Measurements from ENCODE around the gene ELAC2. TPM values are rescaled to one million over a fixed set of nuclear protein-coding genes. Genes with fewer than 3 reads are reported as not detected.

Gene ELAC2
- total and polyA plus RNA-seq, 2 of the 4 experiments (the other 2 are of a cell fraction), result 75.2 to 80.7 TPM

GRCh38 chr17:13004336-13004735 lies 13.5 kb downstream of the ELAC2 start:
- no peak overlapping the region for H2BK20ac ChIP-seq (ENCODE audit: low read depth, low read length)
- H3K9ac ChIP-seq (ENCODE audit: low read depth, low read length), result no peak overlapping the region
- POLR2A ChIA-PET (ENCODE audit: unreplicated experiment), result no interaction called here
- H3K4me1 ChIP-seq (ENCODE audit: control insufficient read depth, insufficient read depth, low read length), result no peaks in the 10 kb centered on the region
- H2AFZ ChIP-seq (replicated peaks; ENCODE audit: low read length, poor library complexity), result no peak overlapping the region
- TF ChIP-seq NFE2L2 (IDR thresholded peaks at IDR 0.05; ENCODE audit: low read depth, low read length) (no peak), MAFK (IDR thresholded peaks at IDR 0.05; ENCODE audit: low read depth, low read length) (no peak), RAD21 (IDR thresholded peaks at IDR 0.05; ENCODE audit: low read length) (no peak), POLR2A (IDR thresholded peaks at IDR 0.05; ENCODE audit: low read depth, low read length) (no peak), BHLHE40 (IDR thresholded peaks at IDR 0.05; ENCODE audit: low read depth, low read length) (no peak), RCOR1 (IDR thresholded peaks at IDR 0.05; ENCODE audit: insufficient replicate concordance, low read length) (no peak), SMC3 (IDR thresholded peaks at IDR 0.05; ENCODE audit: low read depth, low read length) (no peak), FOS (IDR thresholded peaks at IDR 0.05; ENCODE audit: low read depth, low read length) (no peak), CTCF (conservative IDR thresholded peaks at IDR 0.05; ENCODE audit: low read depth, low read length) (no peak), USF2 (IDR thresholded peaks at IDR 0.05; ENCODE audit: low read depth, low read length) (no peak), CHD1 (IDR thresholded peaks at IDR 0.05; ENCODE audit: low read depth, low read length) (no peak)
- TF ChIP-seq, protein P1, sequence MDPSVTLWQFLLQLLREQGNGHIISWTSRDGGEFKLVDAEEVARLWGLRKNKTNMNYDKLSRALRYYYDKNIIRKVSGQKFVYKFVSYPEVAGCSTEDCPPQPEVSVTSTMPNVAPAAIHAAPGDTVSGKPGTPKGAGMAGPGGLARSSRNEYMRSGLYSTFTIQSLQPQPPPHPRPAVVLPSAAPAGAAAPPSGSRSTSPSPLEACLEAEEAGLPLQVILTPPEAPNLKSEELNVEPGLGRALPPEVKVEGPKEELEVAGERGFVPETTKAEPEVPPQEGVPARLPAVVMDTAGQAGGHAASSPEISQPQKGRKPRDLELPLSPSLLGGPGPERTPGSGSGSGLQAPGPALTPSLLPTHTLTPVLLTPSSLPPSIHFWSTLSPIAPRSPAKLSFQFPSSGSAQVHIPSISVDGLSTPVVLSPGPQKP (IDR thresholded peaks at IDR 0.05; ENCODE audit: borderline replicate concordance, low read depth, low read length), result no peak
- H2AK5ac ChIP-seq (ENCODE audit: low read depth, low read length), result no peak overlapping the region
- H4K20me1 ChIP-seq (ENCODE audit: insufficient read depth, low read length), result peaks cover 9% of the 10 kb centered on the region; the same call in 1 of the 2 replicates
- H3K18ac ChIP-seq (ENCODE audit: low read depth, low read length), result no peak overlapping the region
- H3K9me1 ChIP-seq (ENCODE audit: insufficient read depth, low read length), result no peaks in the 10 kb centered on the region
- ATAC-seq (ENCODE audit: low read depth) (no peak), DNase-seq (no peak)
- H4K91ac ChIP-seq (ENCODE audit: insufficient read depth, low read depth, low read length), result no peak overlapping the region
- peaks cover 48% of the 10 kb centered on the region for H3K36me3 ChIP-seq (ENCODE audit: control insufficient read depth, insufficient read depth, low read length)
- H3K27me3 ChIP-seq (ENCODE audit: control insufficient read depth, insufficient read depth, low read length), result no peaks in the 10 kb centered on the region
- BruUV-seq (replicated peaks), result no TSS peak
- H3K14ac ChIP-seq (replicated peaks; ENCODE audit: low read depth, low read length), result no peak overlapping the region
- no peak overlapping the region for H3K4me2 ChIP-seq (ENCODE audit: low read depth, low read length)
- no peak overlapping the region for H3K4me3 ChIP-seq (ENCODE audit: insufficient read depth, low read depth, low read length)
- no peak overlapping the region for H4K5ac ChIP-seq (ENCODE audit: low read depth, low read length)
- in situ Hi-C loops (cut with MboI; ENCODE audit: low sequenced_read_pairs), result loop anchor here (5.0 to 25.0 kb wide), 5 partner anchors 340 to 1010 kb away; partner anchors contain the start of genes MYOCD and ZNF18
- H3K4ac ChIP-seq (ENCODE audit: low read depth, low read length), result no peak overlapping the region
- no peaks in the 10 kb centered on the region for H3K9me3 ChIP-seq (ENCODE audit: control insufficient read depth, insufficient read depth, low read length)
- H3K27ac ChIP-seq (ENCODE audit: insufficient read depth, low read length), result no peak overlapping the region
- H2BK5ac ChIP-seq (ENCODE audit: low read depth, low read length, poor library complexity, severe bottlenecking), result no peak overlapping the region
- CTCF ChIA-PET, result no interaction called here
- no peak overlapping the region for H3K56ac ChIP-seq (ENCODE audit: extremely low read depth, insufficient read depth, low read length)
- no peak overlapping the region for H4K8ac ChIP-seq (ENCODE audit: low read depth in 2 of 2, low read length in 2 of 2)
- H2BK15ac ChIP-seq (ENCODE audit: low read depth, low read length), result no peak overlapping the region
- H3K79me1 ChIP-seq (ENCODE audit: low read depth in 1 of 2, low read length in 2 of 2), result peaks cover 6 to 19% of the 10 kb centered on the region in 2 experiments; a peak in 1 of 4 replicates
- H3K23ac ChIP-seq (ENCODE audit: low read depth, low read length), result no peak overlapping the region
- intact Hi-C loops (cut with micrococcal nuclease), result loop anchor here (5.0 kb wide), 1 partner anchor 1007 kb away; the partner anchor contains the start of gene ZNF18
- no CpG with 5 or more reads among the region's 4 CpGs for WGBS, 2 experiments (ENCODE audit: extremely low coverage in 2 of 2, insufficient read length in 1 of 2)
- H2BK120ac ChIP-seq (ENCODE audit: low read depth, low read length), result no peak overlapping the region
- no peak overlapping the region for H2AK9ac ChIP-seq (replicated peaks; ENCODE audit: low read depth, low read length, poor library complexity)
- dilution Hi-C loops (cut with HindIII; ENCODE audit: low sequenced_read_pairs, unreplicated experiment), result no loop called here
